GM12891 (cell line): Measurements from ENCODE around the gene RAB30.

Experiments
- PAX5 ChIP-seq: IDR thresholded peaks from 2 replicates; pipeline ENCODE4 v1.6.1; 2011; ENCODE audit warnings: low read length, moderate library complexity, mild to moderate bottlenecking; ENCODE audit not compliant: insufficient read depth, severe bottlenecking
- POLR2A ChIP-seq: IDR thresholded peaks from 2 replicates; pipeline ENCODE4 v1.6.1; 2011; ENCODE audit warnings: low read depth, low read length, control low read depth
- POLR2AphosphoS5 ChIP-seq: IDR thresholded peaks from 2 replicates; pipeline ENCODE4 v1.6.1; 2011; ENCODE audit warnings: low read depth, low read length, control low read depth
- POU2F2 ChIP-seq: IDR thresholded peaks from 2 replicates; pipeline ENCODE4 v1.6.1; 2011; ENCODE audit warnings: low read depth, mild to moderate bottlenecking, control low read depth, low read length, moderate library complexity
- SPI1 ChIP-seq: IDR thresholded peaks from 2 replicates; pipeline ENCODE4 v1.6.1; 2011; ENCODE audit warnings: low read depth, low read length, control low read depth

DNA sequence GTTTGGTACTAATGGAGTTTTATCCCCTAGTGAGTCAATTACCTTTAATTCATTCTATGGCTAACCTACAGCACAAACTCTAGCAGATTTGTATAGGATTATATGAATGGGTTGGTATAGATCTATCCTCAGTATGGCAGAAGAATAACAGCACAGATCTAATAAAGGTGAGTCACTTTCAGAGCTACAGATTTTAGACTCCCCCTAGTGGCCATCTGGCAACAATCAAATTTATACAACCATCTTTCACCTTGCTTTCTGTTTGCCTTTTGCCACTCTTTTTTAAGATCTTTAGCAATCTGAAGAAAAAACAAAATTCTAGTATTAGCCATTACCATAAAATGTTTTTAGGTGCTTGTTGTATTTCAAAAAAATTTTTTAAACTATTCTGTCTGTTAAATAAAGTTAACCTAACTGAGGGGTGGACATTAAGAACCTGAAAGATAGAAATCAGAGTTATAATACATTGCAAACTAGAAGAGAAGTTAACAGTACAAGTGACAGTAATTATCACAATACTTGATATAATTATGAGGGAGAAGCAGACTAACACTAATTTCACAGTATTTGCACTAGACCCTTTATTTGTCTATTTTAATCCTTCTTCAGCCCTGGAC, 144.3 kb downstream of the RAB30 start:
- TF ChIP-seq SPI1 (no peak), POLR2AphosphoS5 (no peak), POLR2A (no peak), POU2F2 (no peak), PAX5 (no peak)
